GM19025 (cell line): ENCODE data around the gene GALK1.
"Not testable (repeated sequence)": the region's sequence is repeated elsewhere in the genome, so short reads cannot be mapped to it uniquely, and the experiment has no call there.

Experiments used
- ATAC-seq: cut with Tn5 transposase; IDR thresholded peaks from one replicate; pipeline ENCODE4 v1.9.1; 2021; ENCODE audit warnings: mild to moderate bottlenecking, low read depth, moderate library complexity; ENCODE audit not compliant: unreplicated experiment

Gene GALK1

DNA sequence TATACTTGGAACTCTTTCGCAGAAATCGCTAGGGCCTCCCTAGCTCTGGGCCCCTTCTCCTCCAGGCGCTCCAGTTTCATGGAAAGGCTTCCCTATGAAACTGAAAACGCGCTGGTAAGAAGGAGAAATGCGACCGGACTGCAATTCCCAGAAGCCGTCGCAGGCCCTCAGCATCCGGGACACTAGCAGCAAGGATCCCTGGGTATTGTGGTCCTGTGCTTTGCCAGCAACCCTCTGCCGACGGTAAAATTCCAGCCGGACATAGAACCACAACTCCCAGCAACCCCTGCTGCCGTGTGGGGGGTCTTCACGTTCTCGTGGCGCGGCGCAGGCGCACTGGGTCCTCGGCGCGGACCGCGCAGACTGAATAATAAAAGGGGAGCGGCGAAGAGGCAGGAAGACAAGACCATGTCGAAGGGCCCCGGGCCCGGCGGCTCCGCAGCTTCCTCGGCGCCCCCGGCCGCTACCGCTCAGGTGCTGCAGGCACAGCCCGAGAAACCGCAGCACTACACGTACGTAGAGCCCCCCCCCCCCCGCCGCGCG is 19.6 kb upstream of the GALK1 start, which contains the start of gene UNK:
Gene UNK, plus strand, starts transcription at position 334 of the 543 bp plus-strand sequence. Its CDS starts 75 bp downstream, at position 409.
- peak; percentile 50 for ATAC-seq

DNA sequence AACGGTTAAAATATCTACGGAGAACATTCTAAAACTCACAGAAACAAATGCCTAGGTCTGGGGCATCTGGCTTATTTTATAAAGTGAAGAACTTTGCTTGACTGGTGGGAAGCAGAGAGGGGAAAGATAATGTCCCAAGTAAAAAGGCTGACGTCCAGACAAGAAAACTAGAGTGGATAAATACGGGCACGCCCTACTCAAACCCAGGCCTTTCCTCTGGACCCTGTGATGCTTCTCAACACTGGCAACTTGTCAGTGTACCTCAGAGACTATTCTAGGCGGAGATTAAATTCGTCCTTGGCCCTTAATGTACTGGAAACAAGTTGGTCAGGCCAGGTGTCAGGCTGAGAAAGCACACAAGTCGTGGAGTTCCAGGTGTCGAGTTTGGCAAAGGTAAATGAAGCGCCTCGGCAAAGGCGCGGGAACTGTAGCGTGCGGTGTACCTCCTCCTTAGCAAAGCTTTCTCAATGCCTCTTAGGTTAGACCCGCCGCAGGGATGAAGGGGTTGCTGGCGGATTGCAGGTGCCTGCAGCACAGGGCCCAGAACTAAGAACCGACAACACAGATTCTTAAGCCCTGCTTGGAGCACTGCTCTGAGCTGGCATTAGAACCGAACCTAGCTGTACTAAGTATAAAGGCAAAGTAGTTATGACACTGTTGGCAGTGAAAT is 18.9 kb upstream of the GALK1 start:
- no peak for ATAC-seq

DNA sequence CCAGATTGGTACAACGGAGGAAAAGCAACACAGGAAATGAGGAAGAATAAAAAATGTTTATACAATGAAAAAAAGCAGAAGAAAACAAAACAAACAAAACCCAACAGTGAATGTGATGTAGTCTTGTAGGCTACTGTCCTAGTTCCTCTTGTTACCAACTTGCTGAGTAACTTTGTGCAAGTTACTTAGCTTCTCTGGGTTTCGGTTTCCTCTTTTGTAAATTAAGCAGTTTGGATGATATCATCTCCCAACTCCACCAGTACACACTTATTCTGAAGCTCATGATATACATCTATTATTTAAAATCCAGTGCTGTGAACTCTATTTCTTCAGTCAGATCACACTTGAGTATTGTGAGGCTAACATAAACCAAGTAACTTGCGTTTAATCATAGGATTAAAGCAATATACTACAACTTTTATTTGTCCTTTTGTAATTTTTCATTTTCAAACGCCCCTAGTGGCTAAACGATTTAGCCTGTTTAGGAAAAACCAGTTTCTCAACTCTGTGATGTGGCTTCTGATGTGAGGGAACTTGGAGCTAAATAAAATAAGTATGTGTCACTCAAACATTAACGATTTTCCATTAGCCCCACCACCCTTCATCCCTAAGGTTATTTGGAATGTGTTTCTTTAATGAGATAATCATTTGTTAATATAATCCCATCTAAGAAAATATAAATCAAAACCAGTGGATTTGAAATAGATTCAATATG is 18.2 kb upstream of the GALK1 start:
- ATAC-seq = no peak

DNA sequence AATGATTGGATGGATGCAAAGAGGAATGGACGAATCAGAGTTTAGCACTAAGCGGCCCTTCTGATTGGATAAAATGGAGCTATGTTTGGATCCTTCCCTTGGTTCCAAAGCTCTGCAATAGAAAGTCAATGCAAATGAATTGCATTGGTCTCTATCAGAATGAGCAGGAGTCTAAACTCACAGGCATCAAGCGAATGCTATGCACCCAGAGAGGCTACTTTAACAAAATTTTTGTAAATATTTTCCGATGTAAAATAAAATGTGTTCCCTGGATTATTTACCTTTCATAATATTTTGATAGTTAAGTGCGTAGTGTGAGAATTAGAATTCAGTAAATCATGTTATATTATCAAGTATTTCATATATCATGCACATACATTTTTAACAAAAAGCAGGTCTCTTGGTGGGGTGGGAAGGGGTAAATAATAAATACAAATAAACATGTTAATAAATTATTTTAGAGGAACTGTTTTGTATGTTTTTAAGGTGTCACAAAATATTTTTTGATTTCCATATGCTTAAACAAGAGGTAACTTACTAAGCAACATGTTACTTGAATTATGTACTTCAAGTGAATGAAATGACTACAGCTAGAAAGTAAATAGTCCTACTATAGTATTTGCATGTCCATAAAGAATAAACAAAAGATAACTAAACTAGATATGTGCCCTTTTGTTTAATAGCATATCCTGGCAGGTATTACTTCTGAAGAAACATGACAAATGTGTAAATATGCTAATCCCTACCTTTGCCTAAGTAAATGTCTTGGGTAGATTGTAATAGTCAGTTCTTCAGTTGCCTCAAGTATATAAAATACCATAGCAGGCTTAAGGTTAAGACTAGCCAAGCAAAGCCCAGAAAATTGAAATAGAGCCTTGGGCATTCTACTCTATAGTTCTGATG is 15.2 kb upstream of the GALK1 start:
- no peak for ATAC-seq

DNA sequence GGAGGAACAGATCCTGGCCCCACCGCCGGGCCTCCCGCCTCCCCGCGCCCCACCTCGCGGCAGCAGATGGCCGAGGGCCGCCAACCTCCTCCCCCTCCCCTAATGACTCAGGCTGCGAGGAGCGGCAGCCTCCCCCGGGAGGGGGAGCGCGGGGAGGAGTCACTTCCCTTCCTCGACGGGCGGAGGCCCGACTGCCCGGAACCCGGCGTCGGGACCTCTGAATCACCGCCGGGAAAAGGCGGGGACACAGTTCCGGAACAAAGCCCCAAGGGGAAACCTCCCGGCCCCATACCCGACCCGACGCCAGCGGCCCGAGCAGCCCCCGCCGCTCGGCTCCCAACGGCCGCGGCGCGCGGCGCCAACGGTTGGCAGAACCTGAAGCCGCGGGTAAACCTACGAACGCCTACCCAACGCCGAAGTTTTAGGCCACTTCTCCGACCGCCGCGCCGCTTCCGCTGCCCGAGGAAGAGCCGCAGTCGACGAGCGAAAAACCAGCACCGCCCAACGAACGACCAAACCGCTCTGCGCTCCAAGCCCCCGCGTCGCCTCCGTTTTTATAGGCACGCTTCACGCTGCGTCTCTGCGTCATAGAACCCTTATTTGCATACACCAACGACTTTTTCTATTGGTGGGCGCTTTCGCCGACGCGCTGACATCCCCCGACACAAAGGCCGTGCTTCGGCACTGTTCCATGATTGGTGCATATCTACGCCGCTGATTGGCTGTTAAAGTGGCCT is 14.4 kb upstream of the GALK1 start:
- peak; percentile 62 for ATAC-seq

DNA sequence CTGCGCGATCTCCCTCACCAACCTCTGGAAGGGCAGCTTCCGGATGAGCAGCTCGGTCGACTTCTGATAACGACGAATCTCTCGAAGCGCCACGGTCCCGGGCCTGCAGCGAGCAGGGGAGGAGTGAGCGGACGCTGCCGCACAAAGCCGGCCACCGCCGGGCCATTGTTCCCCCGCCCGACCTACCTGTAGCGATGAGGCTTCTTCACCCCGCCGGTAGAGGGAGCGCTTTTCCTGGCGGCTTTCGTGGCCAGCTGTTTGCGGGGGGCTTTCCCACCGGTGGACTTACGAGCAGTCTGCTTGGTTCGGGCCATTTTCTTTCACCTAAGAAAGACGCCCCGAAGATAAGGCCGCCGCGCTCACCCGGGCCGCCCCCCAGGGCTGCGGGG is 13.9 kb upstream of the GALK1 start:
- no peak for ATAC-seq

DNA sequence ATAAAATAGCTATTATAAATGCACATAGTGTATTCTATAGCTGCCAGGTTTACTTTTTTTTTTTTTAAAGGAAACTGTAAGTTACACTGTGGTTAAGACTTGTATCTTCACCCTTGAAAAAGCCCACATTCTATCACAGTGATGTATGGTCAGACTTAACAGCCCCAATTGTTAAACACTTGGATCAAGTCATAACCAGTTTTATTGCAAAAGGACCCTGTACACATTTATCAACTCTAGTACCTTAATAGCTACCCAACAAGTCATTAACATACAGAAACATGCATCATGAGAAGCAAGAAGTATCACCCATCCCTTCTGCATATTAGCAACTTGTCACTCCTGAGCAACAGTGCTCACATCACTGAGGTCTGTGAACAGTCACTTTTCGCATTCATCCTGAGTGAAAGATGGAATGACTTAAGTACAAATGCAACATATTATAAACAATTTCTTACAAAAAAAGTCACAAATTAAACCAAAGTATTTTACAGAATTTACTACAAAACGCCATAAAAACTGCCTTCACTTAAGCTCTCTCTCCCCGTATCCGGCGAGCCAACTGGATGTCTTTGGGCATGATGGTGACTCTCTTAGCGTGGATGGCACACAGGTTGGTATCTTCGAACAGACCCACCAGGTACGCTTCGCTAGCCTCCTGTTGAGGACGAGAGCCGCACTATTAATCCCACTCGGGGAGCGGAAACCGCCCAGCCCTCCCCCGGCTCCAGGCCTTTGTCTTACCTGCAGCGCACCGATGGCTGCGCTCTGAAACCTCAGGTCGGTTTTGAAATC is 13.3 kb upstream of the GALK1 start:
- not testable (repeated sequence) for ATAC-seq

DNA sequence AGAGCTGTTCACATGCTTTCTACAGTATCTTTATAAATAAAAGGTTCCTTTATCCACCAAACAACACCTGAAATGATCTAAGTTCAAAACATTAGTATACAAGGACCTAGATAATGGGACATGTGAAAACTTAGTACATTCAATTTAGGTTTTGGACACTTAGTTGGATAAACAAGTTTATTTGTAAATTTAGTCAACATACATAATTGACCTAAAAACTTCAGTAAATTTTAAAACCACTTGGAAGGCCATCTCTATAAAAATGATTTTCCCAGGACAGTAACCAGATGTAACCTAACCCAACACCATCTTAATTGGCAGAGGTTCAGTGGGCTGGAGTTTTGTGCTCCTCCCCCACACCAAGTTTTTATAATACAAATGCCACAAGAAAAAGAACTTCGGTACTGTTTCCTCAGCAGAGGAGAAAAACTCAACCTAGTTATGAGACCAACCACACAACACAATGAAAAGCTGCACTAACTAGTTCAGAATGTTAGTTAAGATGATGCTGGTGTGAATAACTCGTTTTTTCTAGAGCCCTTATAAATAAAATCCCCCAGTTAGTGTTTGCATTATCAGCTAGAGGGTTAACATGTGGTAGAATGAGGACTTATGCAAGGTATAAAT is 12.4 kb upstream of the GALK1 start:
- no peak for ATAC-seq

DNA sequence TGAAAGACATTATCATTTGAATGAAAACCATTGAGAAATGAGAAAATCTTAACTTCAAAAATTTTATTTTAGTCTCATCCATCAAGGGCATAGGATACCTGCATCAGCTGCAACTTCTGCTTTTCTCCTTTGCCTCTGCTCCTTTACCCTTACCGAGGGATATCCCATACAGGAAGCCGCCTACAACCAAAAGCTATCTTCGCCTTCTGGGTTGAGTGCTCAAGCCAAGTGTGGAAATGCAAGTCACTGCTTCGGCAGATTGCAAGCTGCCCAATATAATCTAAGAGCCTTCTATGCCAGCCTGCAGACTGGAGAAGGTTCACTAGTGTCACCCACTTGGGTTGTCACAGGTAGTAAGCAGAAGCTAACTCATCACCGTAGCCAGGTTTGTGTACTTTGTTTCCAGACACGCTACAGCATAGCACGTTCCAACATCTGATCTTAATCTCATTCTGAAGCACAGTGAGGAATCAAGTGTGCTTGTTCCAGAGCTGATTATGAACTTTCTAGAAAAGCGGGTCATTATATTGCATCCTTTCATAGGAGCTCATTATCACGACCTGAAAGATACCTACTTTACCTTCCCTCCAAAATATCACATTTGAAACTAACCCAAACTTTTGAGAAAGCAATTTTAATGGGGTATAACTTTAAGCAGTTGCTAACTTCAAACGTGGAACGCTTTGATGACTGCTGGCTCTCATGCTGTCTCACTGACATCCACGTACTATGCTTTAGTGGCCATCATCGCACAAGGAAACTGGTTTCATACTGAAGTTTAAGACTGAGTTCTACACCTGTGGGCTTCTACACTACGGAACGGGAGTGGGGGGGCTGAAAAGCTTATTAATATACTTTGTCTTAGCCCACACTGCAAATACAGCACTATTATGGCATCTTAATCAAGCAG is 11.6 kb upstream of the GALK1 start:
- ATAC-seq = no peak

DNA sequence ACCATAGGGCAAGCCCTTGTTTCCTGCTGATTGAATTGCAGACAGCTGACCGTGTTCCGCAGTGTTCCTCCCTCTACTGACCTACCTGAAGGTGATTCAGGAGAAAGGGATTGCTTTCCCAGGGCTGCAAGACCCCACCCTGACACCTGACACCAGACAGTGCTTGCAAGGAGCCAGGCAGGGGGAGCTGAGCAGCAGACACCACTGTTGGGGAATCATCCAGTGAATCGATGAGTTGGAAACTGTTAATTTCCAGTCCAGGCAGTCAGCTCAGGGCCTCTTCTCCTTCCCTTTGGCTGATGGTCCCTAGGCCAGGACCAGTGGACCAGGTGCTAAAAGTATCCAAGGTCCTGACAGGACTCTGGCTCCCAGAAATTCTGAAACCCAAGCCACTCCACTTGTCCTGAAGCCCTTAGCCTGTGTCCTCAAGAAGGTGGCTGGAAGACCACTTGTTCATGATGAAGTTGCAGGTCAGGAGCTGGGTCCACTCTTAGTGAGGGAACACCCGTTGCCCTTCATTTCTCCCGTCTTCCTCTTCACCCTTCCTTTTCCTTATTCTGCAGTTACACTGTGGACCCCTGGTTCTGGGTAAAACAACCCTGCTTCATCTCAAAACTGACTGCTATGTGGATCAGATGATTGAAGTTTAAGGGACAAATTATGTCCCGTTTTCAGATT is 10.1 kb upstream of the GALK1 start:
- no peak for ATAC-seq

DNA sequence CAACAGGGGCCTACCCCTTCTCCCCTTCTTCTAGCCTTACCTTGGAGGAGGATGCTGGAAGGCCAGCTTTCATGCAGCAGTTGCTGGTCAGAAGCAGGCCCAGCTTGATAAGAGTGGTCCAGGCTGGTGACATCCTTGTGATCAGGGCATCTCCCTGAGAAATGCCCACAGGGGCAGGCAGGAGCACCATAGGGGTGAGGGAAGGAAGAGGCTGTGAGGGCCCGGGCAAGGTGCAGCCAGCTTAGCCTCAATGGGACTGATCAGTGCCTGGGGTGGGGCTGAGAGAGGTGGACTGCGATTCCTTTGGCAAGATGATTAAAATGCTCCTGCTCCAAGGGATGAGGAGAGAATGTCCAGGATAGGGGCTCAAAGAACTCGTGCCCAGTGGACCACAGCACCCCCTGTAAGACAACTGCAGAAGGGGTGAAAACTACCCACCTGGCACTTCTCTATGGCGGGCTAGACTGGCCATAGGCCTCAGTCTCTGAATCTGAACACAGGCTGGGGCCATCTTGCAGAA is 9.5 kb upstream of the GALK1 start:
- ATAC-seq = no peak

DNA sequence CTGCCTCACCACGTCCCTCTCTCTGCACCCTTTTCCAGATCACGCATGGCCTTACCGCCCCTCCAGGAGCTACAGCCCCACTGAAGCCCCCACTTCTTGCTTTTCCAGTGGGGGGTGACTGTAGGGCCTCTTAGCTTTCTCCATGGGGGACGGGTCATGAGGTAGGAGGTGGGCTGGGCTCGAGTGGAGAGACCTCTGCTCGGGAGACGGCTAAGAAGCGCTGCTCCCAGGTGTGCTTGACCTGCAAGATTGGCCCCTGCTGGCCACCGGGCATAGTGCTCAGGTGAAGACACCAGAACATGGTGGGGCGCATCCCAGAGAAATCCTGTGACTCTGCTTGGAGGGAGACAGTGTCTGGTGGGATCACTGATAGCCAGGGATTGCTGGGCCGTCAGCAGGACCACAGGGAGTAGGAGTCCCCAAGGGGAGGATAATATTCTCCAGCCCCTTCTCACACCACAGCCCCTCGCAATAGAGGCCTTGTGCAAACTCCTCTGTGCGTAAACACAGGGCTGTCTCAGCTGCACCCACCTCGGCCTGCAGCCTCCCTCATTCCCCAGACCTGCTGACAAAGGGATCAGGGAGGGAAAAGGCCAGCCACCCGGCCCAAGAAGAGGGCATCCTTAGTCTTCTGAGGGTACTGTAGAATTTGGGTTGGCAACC is 8.9 kb upstream of the GALK1 start:
- no peak for ATAC-seq

DNA sequence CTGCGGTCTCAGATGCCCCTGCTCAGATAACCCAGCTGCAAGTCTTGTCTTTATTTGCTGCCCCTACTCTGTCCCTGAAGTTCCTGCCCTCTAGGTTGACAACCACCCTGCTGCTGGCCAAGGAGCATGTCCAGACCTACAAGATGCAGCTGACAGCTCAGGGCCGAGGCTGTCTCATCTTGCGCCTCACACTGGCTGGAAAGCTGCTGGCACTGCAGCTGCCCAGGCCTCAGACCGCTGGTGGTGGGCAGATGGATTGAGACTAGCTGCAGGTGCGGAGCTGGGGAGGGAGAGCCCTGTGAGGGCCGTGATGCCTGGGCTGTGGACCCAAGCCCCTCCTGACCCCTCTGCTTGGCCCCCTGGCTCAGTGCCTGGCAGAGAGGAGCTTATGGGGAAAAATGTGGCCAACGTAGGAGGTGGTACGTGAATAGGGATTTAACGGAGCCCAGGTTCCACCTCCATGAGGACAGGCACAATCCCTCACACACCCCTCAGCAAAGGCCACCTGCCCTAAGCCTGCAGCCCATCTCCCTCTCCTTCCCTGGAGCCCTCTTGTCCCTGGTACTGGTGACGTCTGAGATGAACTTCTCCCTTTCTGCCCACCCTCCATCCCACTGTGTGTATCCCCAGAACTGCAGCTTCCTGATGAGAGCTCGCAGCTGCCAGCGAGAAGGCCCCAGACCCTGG is 8.3 kb upstream of the GALK1 start:
- no peak for ATAC-seq

DNA sequence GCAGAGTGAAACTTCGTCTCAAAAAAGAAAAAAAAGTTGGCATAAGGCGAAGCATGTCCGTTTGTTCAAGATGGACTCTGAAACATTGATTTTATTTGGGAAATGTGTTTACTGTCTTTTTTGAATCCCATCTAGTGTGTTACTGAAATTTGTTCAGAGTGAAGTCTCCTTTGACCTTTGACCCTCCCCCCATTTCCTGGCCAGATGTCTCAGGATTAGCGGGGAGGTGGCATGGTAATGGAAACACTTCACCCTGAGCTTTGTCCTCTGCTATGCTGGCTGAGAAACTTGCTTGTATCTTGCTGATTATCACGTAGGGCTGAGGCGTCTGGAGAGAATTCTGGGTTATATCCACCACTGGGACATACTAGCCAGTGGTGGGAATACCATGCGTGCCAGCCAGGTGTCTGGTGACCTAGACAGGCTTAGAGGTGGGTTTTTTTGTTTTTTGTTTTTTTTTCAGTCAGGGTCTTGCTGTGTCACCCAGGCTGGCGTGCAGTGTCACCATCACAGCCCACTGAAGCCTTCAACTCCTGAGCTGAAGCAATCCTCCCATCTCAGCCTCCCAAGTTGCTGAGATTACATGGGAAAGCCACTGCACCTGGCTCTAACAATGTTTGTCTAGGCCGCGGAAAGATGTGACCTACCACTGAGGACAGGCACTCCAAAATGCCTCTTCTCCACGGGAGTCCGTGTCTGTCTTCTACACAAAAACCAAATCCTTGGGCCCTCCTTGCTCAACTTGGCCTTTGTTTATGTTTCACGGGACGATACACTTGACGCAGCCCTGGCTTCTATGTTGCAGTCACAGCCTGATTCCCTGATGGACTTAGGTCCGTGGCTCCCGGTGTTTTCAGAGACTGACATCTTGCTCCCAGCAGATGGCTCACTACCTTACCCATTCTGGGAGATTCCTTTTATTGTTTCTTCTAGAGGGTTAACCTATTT is 6.6 kb upstream of the GALK1 start:
- ATAC-seq = no peak

DNA sequence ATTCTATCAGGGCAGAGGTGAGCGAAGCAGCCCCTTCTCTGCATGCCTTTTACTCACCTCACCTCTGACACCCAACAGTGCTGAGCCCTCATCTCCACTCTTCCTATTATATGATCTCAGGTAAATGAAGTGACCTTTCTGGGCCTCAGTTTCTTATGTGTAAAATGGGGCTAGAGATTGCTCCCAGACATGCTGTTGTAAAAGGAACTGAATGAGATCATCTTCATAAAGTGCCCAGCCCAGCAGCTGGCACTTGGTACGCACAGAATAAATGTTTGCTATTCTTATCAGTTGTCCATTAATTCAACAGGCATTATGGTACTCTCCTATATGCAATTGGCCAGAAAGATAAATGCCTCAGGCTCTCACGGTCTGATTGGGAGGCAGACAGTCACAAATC is 4.5 kb upstream of the GALK1 start:
- no peak for ATAC-seq
